Astrocyte of the spinal cord (primary cell): ENCODE data around the gene NAGS.

Experiments
- DNase-seq: peaks from one replicate; pipeline ENCODE4 v3.0.0; 2011; ENCODE audit warnings: low read depth, low spot score
- H3K4me3 ChIP-seq: 2 replicates; pipeline ENCODE4 v1.5.1; 2011; ENCODE audit warnings: low read depth, mild to moderate bottlenecking, low read length, moderate library complexity
- CTCF ChIP-seq: IDR thresholded peaks from 2 replicates; pipeline ENCODE4 v1.5.1; 2012; ENCODE audit warnings: low read depth, mild to moderate bottlenecking, low read length, inconsistent platforms
- in situ Hi-C: cut with HindIII; loops from 2 replicates; pipeline ENCODE4 v1.10.0; 2017; ENCODE audit warnings: low sequenced_read_pairs

The NAGS gene

GRCh38 chr17:43983515-43984411, 20.7 kb upstream of the NAGS start:
- peak; percentile 39 for TF ChIP-seq CTCF
- no peak for DNase-seq
- in situ Hi-C loops = no loop called here
- peak overlapping the region; percentile 35 for H3K4me3 ChIP-seq

- TF ChIP-seq CTCF = no peak
- H3K4me3 ChIP-seq = no peak overlapping the region
- in situ Hi-C loops = no loop called here
- DNase-seq = no peak
These were observed 19.9 kb upstream of the NAGS start for GRCh38 chr17:43984521-43984920.

GRCh38 chr17:43986225-43986981, 18.0 kb upstream of the NAGS start:
- DNase-seq = no peak
- TF ChIP-seq CTCF = no peak
- in situ Hi-C loops = no loop called here
- no peak overlapping the region for H3K4me3 ChIP-seq

GRCh38 chr17:43987131-43988021, 17.0 kb upstream of the NAGS start:
- no peak for DNase-seq
- in situ Hi-C loops = no loop called here
- no peak for TF ChIP-seq CTCF
- H3K4me3 ChIP-seq = no peak overlapping the region

GRCh38 chr17:43988301-43988700, 16.1 kb upstream of the NAGS start:
- no peak for TF ChIP-seq CTCF
- no peak for DNase-seq
- H3K4me3 ChIP-seq = no peak overlapping the region
- in situ Hi-C loops = no loop called here

- in situ Hi-C loops = no loop called here
- H3K4me3 ChIP-seq = no peak overlapping the region
- no peak for DNase-seq
- TF ChIP-seq CTCF = no peak
These were observed 11.8 kb upstream of the NAGS start for GRCh38 chr17:43992641-43993040.
